Measurements from ENCODE around the gene SLC2A6. TPM values are rescaled to one million over a fixed set of nuclear protein-coding genes. Genes with fewer than 3 reads are reported as not detected.

Gene SLC2A6
- total RNA-seq, 4 donors from 2014 or later = 0.96 to 20.1 (median 3.4) TPM

DNA sequence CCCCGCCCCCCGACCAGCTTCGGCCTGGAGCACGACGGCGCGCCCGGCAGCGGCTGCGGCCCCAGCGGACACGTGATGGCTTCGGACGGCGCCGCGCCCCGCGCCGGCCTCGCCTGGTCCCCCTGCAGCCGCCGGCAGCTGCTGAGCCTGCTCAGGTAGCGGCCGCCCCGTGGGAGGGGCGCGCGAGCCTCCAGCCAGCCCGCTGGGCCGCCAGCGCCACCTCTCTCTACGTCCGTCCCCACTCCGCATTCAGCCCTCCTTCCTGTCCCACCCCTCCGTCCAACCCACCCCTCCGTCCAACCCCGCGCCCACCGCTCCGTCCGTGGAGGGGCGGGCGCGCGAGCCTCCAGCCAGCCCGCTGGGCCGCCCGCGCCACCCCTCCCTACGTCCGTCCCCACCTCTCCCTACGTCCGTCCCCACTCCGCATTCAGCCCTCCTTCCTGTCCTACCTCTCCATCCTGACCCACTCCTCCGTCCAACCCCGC is 50.2 kb downstream of the SLC2A6 start:
- Histone ChIP-seq H3K4me1 (peaks cover 4 to 15% (median 15%) of the 10 kb centered on the region in 4 donors), H3K4me3 (peak overlapping the region in 3 of 4 donors; percentile 20 to 44 (median 34)), H3K27ac (no peak overlapping the region), H3K27me3 (peaks cover 28% of the 10 kb centered on the region), H3K36me3 (no peaks in the 10 kb centered on the region), H3K9me3 (no peaks in the 10 kb centered on the region)
- intact Hi-C loops (cut with DNase I; ENCODE audit: low total_unique reads) = no loop called here
- DNase-seq = peak; percentile 31
- TF ChIP-seq POLR2AphosphoS5 (IDR thresholded peaks at IDR 0.05) (no peak), POLR2A (IDR thresholded peaks at IDR 0.05) (no peak), EP300 (IDR thresholded peaks at IDR 0.05; ENCODE audit: low read depth) (no peak)
- TF ChIP-seq, protein P1, sequence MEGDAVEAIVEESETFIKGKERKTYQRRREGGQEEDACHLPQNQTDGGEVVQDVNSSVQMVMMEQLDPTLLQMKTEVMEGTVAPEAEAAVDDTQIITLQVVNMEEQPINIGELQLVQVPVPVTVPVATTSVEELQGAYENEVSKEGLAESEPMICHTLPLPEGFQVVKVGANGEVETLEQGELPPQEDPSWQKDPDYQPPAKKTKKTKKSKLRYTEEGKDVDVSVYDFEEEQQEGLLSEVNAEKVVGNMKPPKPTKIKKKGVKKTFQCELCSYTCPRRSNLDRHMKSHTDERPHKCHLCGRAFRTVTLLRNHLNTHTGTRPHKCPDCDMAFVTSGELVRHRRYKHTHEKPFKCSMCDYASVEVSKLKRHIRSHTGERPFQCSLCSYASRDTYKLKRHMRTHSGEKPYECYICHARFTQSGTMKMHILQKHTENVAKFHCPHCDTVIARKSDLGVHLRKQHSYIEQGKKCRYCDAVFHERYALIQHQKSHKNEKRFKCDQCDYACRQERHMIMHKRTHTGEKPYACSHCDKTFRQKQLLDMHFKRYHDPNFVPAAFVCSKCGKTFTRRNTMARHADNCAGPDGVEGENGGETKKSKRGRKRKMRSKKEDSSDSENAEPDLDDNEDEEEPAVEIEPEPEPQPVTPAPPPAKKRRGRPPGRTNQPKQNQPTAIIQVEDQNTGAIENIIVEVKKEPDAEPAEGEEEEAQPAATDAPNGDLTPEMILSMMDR (IDR thresholded peaks at IDR 0.05) = no peak
- in situ Hi-C loops (cut with MboI; ENCODE audit: low pct_ligation_motif_present in 1 of 4, low pct_unique_long_range_greater_than_20kb in 1 of 4, low sequenced_read_pairs in 3 of 4) = no loop called here
- WGBS, 2 donors (ENCODE audit: low coverage in 1 of 2) = 2% methylated on average over 9 to 46 of the region's 57 CpGs

DNA sequence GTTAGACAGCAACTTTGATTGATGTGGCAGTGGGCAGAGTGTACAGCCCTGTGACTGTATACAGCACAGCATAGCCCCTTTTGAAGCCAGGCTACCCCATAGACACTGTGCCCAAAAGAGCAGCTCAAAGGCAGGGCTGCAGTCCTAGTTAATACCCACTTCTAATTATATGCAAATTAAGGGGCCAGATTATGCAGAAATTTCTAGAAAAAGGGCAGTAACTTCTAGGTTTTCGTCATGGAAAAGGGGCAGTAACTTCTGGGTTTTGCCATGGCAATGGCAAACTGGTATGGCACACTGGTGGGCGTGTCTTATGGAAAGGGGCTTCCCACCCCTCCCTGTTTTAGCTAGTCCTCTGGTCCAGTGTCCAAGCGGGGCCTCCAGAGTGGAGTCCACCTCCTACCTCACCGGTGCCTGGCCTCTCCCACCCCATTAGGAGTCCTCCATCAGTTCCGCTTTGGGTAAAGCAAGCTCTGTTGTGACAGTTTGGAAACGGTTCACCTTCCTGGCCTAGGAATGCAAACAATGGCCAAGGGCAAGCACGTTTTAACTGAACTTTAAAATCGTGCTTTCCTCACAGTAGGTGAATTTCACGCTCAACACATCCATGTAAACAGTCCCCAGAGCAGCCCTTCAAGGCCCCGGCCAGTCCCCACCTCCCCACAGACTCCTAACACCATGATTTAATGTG is 51.1 kb downstream of the SLC2A6 start:
- no peak for DNase-seq
- WGBS, 2 donors (ENCODE audit: low coverage in 1 of 2) = 62% methylated on average over 10 of the region's 10 CpGs; no CpG with 5 or more reads in 1 of the 2 donors
- Histone ChIP-seq H3K4me3 (peak overlapping the region in 1 of 4 donors; percentile 44), H3K4me1 (peaks cover 4 to 15% (median 15%) of the 10 kb centered on the region in 4 donors), H3K9me3 (no peaks in the 10 kb centered on the region), H3K27ac (no peak overlapping the region), H3K36me3 (no peaks in the 10 kb centered on the region), H3K27me3 (peaks cover 28% of the 10 kb centered on the region)
- intact Hi-C loops (cut with DNase I; ENCODE audit: low total_unique reads) (no loop called here), in situ Hi-C loops (cut with MboI; ENCODE audit: low pct_ligation_motif_present in 1 of 4, low pct_unique_long_range_greater_than_20kb in 1 of 4, low sequenced_read_pairs in 3 of 4) (no loop called here)
- no peak for TF ChIP-seq EP300 (IDR thresholded peaks at IDR 0.05; ENCODE audit: low read depth)
- TF ChIP-seq POLR2AphosphoS5 (IDR thresholded peaks at IDR 0.05) = no peak

DNA sequence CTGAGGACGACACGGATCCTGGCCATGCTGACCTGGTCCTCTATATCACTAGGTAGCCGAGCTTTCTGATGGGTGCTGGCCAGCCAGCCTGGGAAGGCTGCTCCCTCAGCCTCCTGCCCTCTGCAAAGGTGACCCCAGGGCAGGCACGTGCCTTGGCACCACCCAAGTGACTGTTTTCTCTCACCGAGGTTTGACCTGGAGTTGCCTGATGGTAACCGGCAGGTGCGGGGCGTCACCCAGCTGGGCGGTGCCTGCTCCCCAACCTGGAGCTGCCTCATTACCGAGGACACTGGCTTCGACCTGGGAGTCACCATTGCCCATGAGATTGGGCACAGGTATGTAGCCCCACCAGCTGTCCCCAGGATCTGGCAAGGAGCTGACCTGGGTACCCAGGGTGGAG is 52.9 kb downstream of the SLC2A6 start:
- H3K36me3 ChIP-seq = no peaks in the 10 kb centered on the region
- H3K27me3 ChIP-seq = peaks cover 28% of the 10 kb centered on the region
- intact Hi-C loops (cut with DNase I; ENCODE audit: low total_unique reads) (no loop called here), in situ Hi-C loops (cut with MboI; ENCODE audit: low pct_ligation_motif_present in 1 of 4, low pct_unique_long_range_greater_than_20kb in 1 of 4, low sequenced_read_pairs in 3 of 4) (no loop called here)
- TF ChIP-seq POLR2A (IDR thresholded peaks at IDR 0.05) (no peak), POLR2AphosphoS5 (IDR thresholded peaks at IDR 0.05) (no peak), EP300 (IDR thresholded peaks at IDR 0.05; ENCODE audit: low read depth) (no peak)
- TF ChIP-seq, protein P1 (IDR thresholded peaks at IDR 0.05) = no peak
- peaks cover 4 to 18% (median 15%) of the 10 kb centered on the region in 4 donors for H3K4me1 ChIP-seq
- H3K27ac ChIP-seq = no peak overlapping the region
- H3K9me3 ChIP-seq = no peaks in the 10 kb centered on the region
- no peak overlapping the region for H3K4me3 ChIP-seq
- 44% methylated on average over 11 of the region's 11 CpGs; no CpG with 5 or more reads in 1 of the 2 donors for WGBS, 2 donors (ENCODE audit: low coverage in 1 of 2)
- peak; percentile 37 for DNase-seq

DNA sequence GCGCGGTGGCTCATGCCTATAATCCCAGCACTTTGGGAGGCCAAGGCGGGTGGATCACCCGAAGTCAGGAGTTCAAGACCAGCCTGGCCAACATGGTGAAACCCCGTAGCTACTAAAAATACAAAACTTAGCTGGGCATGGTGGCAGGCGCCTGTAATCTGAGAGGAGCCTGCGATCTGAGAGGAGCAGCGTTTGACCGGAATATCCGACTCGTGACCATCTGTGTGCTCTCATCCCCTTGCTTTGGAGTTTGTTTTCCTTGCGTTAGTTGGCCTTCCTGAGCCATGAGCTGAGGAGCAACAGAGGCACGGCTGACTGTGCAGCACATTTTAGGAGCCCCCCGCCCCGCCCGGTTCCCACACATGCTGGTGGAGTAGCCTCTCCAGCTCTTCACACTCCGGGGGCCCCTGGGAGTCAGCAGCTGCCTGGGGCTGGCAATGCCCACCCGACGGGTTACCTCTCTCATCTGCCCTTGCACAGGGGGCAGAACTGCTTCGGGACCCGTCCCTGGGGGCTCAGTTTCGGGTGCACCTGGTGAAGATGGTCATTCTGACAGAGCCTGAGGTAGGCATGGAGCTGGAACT is 53.8 kb downstream of the SLC2A6 start:
- intact Hi-C loops (cut with DNase I; ENCODE audit: low total_unique reads) = no loop called here
- Histone ChIP-seq H3K4me1 (peaks cover 4 to 21% (median 15%) of the 10 kb centered on the region in 4 donors), H3K4me3 (no peak overlapping the region), H3K36me3 (no peaks in the 10 kb centered on the region), H3K27me3 (peaks cover 28% of the 10 kb centered on the region), H3K9me3 (no peaks in the 10 kb centered on the region), H3K27ac (no peak overlapping the region)
- in situ Hi-C loops (cut with MboI; ENCODE audit: low pct_ligation_motif_present in 1 of 4, low pct_unique_long_range_greater_than_20kb in 1 of 4, low sequenced_read_pairs in 3 of 4) = no loop called here
- no peak for TF ChIP-seq POLR2AphosphoS5 (IDR thresholded peaks at IDR 0.05)
- TF ChIP-seq POLR2A (IDR thresholded peaks at IDR 0.05) = no peak
- TF ChIP-seq, protein P1 (IDR thresholded peaks at IDR 0.05) = no peak
- TF ChIP-seq EP300 (IDR thresholded peaks at IDR 0.05; ENCODE audit: low read depth) = no peak
- DNase-seq = no peak
- whole genome bisulfite sequencing, 2 donors (ENCODE audit: low coverage in 1 of 2) = 70 to 91% methylated on average over 2 to 22 of the region's 22 CpGs
